ENCODE results near the gene STIM1. TPM values are rescaled to one million over a fixed set of nuclear protein-coding genes. Genes with fewer than 3 reads are reported as not detected.

The STIM1 gene
- total RNA-seq, 4 donors from 2014 or later = 42.2 to 71.0 (median 51.1) TPM

DNA sequence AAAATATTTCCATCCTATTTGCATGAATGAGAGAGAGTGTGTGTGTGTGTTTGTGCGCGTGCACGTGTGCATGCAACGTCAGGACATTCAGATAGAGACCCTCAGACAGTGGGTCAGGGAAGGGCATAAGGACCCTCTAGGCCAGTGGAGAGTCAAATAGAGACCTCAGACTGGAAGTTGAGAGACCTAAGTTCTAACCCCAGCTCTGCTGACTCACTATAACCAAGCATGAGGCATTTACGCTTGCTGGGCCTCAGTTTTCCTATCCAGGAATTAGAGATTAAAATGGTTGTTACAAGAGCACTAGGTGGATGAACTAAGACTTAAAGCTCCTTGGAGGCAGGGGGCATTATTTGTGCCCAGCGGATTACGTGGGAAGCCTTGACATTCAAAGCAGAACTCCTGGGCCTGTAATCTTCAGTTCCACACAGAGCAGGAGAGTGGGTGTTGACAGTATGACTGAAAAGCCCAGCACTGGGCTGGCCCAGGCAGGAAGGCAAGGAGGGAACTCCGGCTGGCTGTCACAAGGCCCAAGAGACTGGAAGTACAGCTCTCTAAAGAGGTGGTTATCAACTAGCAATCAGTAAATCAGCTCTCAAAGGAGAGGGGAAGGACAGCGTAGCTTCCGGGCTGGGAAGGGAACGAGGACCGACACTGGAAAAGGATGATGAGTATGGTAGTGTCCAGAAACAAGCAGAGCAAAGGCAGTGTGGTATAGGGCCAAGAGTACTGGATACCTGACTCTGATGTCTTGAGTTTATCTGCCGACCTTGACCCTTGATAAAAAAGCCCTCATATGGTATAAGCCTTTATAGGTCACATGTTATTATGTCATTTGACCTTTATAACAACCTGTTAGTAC lies 23.9 kb upstream of the STIM1 start:
- ATAC-seq (ENCODE audit: low FRiP score) (no peak), DNase-seq (ENCODE audit: low spot score) (no peak)
- no peak for TF ChIP-seq CTCF (IDR thresholded peaks at IDR 0.05)

- DNase-seq (ENCODE audit: low spot score) = no peak
- no peak for TF ChIP-seq CTCF (IDR thresholded peaks at IDR 0.05)
- no peak for ATAC-seq (ENCODE audit: low FRiP score)
These were observed 22.6 kb upstream of the STIM1 start for GRCh38 chr11:3832816-3833215.

- ATAC-seq (ENCODE audit: low FRiP score) (no peak), DNase-seq (ENCODE audit: low spot score) (no peak)
- no peak for TF ChIP-seq CTCF (IDR thresholded peaks at IDR 0.05)
These were observed 22.0 kb upstream of the STIM1 start for GRCh38 chr11:3833449-3833848.

DNA sequence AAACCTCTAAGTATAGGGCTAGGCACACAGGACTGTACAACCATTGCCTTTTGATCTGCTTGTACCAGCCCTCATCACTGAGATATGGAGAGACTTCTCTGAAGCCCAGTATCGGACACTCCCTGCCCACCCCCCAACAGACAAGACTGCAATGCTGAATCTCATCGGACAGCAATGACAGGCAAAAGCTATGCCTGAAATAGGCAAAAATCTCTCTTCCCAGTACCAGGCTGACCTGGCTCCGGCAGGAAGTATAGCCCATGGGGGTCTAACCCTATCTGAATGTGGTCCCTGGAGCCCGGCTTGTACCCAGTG lies 21.2 kb upstream of the STIM1 start:
- TF ChIP-seq CTCF (IDR thresholded peaks at IDR 0.05) = no peak
- no peak for DNase-seq (ENCODE audit: low spot score)
- no peak for ATAC-seq (ENCODE audit: low FRiP score)

DNA sequence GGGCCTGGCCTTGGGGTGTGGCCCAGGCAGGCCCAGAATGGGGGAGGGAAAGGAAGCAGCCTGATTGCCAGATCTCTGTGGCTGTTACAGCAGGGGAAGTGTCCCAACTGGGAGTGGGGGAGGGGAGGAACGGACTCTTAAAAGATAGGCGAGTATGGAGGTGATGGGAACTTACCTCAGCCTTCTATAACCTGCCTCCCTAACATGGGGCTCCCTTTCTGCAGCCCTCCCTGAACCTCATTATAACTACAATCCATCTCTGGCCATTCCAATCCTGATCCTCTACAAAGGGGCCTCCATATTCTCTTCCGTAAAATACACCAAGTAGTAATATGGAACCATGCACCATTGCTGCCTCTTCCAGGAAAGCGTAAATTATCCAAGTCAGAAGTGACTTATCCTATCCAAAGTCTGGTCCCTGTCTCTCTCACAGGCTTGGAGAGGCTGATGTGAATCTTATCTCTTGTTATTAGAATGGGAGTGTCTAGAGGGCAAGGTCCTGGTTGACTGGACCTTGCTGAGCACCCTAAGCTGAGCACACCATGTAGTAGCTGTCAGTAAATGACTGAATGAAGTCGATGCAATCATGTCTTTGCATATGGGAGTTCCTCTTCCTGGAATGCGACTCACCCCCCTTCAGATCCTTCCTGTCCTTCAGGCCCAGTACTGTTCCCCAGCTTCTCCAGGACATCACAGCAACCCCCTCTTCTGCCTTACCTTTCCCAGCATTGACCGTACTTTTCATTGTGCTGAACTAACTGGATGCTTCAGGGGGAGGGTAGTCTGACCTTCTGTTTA lies 20.6 kb upstream of the STIM1 start:
- ATAC-seq (ENCODE audit: low FRiP score) = peak; percentile 3
- TF ChIP-seq CTCF (IDR thresholded peaks at IDR 0.05) = no peak
- DNase-seq (ENCODE audit: low spot score) = no peak

DNA sequence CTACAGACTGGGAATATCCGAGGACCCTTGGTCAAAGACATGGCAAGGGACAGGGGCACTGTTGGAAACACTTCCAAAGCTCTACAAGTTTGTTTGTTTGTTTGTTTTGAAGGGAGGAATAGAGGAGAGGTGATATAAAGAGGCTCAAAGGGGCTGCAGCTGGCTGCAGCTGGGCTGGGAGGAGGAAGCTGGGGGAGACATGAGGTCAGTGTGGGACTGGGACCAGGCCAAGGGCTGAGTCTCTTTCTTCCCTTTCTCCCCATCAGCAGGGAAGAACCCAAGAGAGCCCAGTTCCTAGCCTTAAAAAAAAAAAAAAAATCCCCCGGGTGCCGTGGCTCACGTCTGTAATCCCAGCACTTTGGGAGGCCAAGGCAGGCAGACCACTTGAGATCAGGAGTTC lies 19.7 kb upstream of the STIM1 start:
- ATAC-seq (ENCODE audit: low FRiP score) (no peak), DNase-seq (ENCODE audit: low spot score) (no peak)
- no peak for TF ChIP-seq CTCF (IDR thresholded peaks at IDR 0.05)

Measured in omental fat pad (tissue), 4 donors.